HepG2 (cell line): ENCODE results near the gene STK32B. TPM values are rescaled to one million over a fixed set of nuclear protein-coding genes. Genes with fewer than 3 reads are reported as not detected.

ENCODE experiments used
- ATAC-seq: fragments of 200-7000 bp; cut with Tn5 transposase; 3 replicates; pipeline ENCODE4 v1.9.1; 2020; ENCODE audit warnings: mild to moderate bottlenecking, moderate library complexity
- BruUV-seq: library from RNA; stranded (reverse); fragments of 400-500 nt; replicated peaks from 2 replicates; lab custom pipeline; 2021; lab: Mats Ljungman, UMichigan
- CTCF ChIA-PET: fragments of 300-600 bp; formaldehyde crosslinking; extraction: SDS; loops from one replicate; lab custom pipeline; 2021; ENCODE audit warnings: low total read pairs, inconsistent platforms, low intra/inter-chr PET ratio; lab: Yijun Ruan, JAX
- POLR2A ChIA-PET: fragments of 350-600 bp; sonication (Branson Sonifier 250); formaldehyde crosslinking; loops from one replicate; lab custom pipeline; 2020; ENCODE audit warnings: antibody characterized with exemption, inconsistent platforms; lab: Yijun Ruan, JAX
- DNase-seq: peaks from one replicate; pipeline ENCODE4 v3.0.0-alpha.2; 2015; ENCODE audit warnings: low spot score
- FAIRE-seq: peaks from 3 replicates; lab custom pipeline; 2011; peaks lifted over from hg19 to GRCh38; lab: Jason Lieb, UNC
- H2AFZ ChIP-seq: one replicate; pipeline ENCODE4 v1.6.1; 2011; ENCODE audit warnings: low read length, inconsistent platforms
- H3K27ac ChIP-seq: fragments of 300-600 bp; 3 replicates; pipeline ENCODE4 v1.8.0; 2011; ENCODE audit warnings: mixed run types, mild to moderate bottlenecking, mixed read lengths, low read length, inconsistent platforms; ENCODE audit not compliant: insufficient read depth; ENCODE audit errors: extremely low read length
- H3K27me3 ChIP-seq, 2 experiments: fragments of 200-600 bp in 1 of 2; 2 replicates in 1 of 2; 3 replicates in 1 of 2; pipeline versions ENCODE4 v1.6.0 to v1.8.0; 2011; ENCODE audit warnings: low read length in 2 of 2, mild to moderate bottlenecking in 2 of 2, moderate library complexity in 2 of 2, inconsistent platforms in 1 of 2; ENCODE audit not compliant: insufficient read depth in 2 of 2, control insufficient read depth in 1 of 2
- H3K36me3 ChIP-seq, 2 experiments: fragments of 200-600 bp in 1 of 2; replicated peaks in 1 of 2; 2 replicates in 1 of 2; 3 replicates in 1 of 2; pipeline versions ENCODE4 v1.5.1 to v1.8.0; 2011; ENCODE audit warnings: low read length in 2 of 2, inconsistent platforms in 1 of 2; ENCODE audit not compliant: insufficient read depth in 2 of 2, control insufficient read depth in 1 of 2
- H3K4me1 ChIP-seq: 2 replicates; pipeline ENCODE4 v1.5.1; 2012; ENCODE audit warnings: low read length, inconsistent platforms; ENCODE audit not compliant: insufficient read depth
- H3K4me2 ChIP-seq: 2 replicates; pipeline ENCODE4 v1.6.0; 2011; ENCODE audit warnings: low read depth, low read length, inconsistent platforms
- H3K4me3 ChIP-seq, 3 experiments: fragments of 200-600 bp in 1 of 3; sonication (generic), shearing (Covaris generic) in 1 of 3; replicated peaks in 1 of 3; 2 replicates each; pipeline ENCODE4 v1.5.1; 2011 to 2016; ENCODE audit warnings: low read length in 3 of 3, inconsistent platforms in 2 of 3, low read depth in 2 of 3, mild to moderate bottlenecking in 2 of 3, control low read depth in 1 of 3, mixed read lengths in 1 of 3; ENCODE audit not compliant: insufficient read depth in 1 of 3
- H3K79me2 ChIP-seq: one replicate; pipeline ENCODE4 v1.6.1; 2011; ENCODE audit warnings: low read length, inconsistent platforms; ENCODE audit not compliant: insufficient read depth
- H3K9ac ChIP-seq: 2 replicates; pipeline ENCODE4 v1.6.0; 2011; ENCODE audit warnings: mild to moderate bottlenecking, low read depth, low read length, inconsistent platforms; ENCODE audit not compliant: insufficient read depth
- H3K9me3 ChIP-seq: 2 replicates; pipeline ENCODE4 v1.5.1; 2012; ENCODE audit warnings: mild to moderate bottlenecking, low read length
- H4K20me1 ChIP-seq: 2 replicates; pipeline ENCODE4 v1.6.0; 2011; ENCODE audit warnings: inconsistent platforms, mild to moderate bottlenecking, low read length, moderate library complexity; ENCODE audit not compliant: insufficient read depth
- CTCF ChIP-seq: sonication (generic); formaldehyde crosslinking; IDR thresholded peaks from 2 replicates; pipeline ENCODE4 v1.5.0; 2020; ENCODE audit warnings: mild to moderate bottlenecking, missing genetic modification reagents, moderate library complexity
- IRF2 ChIP-seq: IDR thresholded peaks from 2 replicates; pipeline ENCODE4 v1.6.1; 2018; ENCODE audit warnings: missing genetic modification reagents, missing compliant biosample characterization
- MXD3 ChIP-seq: IDR thresholded peaks from 2 replicates; pipeline ENCODE4 v1.6.1; 2016; ENCODE audit warnings: mild to moderate bottlenecking, missing biosample characterization, missing genetic modification reagents
- NFAT5 ChIP-seq: sonication (generic); formaldehyde crosslinking; IDR thresholded peaks from 2 replicates; pipeline ENCODE4 v1.4.0; 2020; ENCODE audit warnings: missing genetic modification reagents
- NFE2L1 ChIP-seq: sonication (generic); formaldehyde crosslinking; IDR thresholded peaks from 2 replicates; pipeline ENCODE4 v1.4.0; 2020; ENCODE audit warnings: missing genetic modification reagents, mild to moderate bottlenecking, borderline replicate concordance
- NR1H2 ChIP-seq: sonication (generic); formaldehyde crosslinking; IDR thresholded peaks from 2 replicates; pipeline ENCODE4 v1.8.1; 2022; ENCODE audit warnings: low read depth, missing genetic modification reagents, borderline replicate concordance
- PREB ChIP-seq: sonication (generic); formaldehyde crosslinking; IDR thresholded peaks from 2 replicates; pipeline ENCODE4 v1.4.0; 2020; ENCODE audit warnings: missing genetic modification reagents
- REPIN1 ChIP-seq: sonication (generic); formaldehyde crosslinking; IDR thresholded peaks from 2 replicates; pipeline ENCODE4 v1.8.0; 2022; ENCODE audit warnings: missing genetic modification reagents, low read depth, mild to moderate bottlenecking, borderline replicate concordance
- SMC3 ChIP-seq: IDR thresholded peaks from 2 replicates; pipeline ENCODE4 v1.6.1; 2011; ENCODE audit warnings: low read length, improper control_type of control experiment
- STAG1 ChIP-seq: sonication (generic); formaldehyde crosslinking; IDR thresholded peaks from 2 replicates; pipeline ENCODE4 v1.4.0; 2020; ENCODE audit warnings: missing genetic modification reagents
- U2AF2 ChIP-seq: fragments of 200-400 bp; formaldehyde crosslinking; IDR thresholded peaks from 2 replicates; pipeline ENCODE4 v1.6.1; 2017; ENCODE audit warnings: low read depth, mild to moderate bottlenecking, low read length
- XRCC5 ChIP-seq: fragments of 200-400 bp; formaldehyde crosslinking; optimal IDR thresholded peaks from 2 replicates; pipeline ENCODE3; 2017; ENCODE audit warnings: mild to moderate bottlenecking, low read length
- ZNF207 ChIP-seq: fragments of 450-650 bp; IDR thresholded peaks from 2 replicates; pipeline ENCODE4 v1.6.1; 2016; ENCODE audit warnings: antibody characterized with exemption, borderline replicate concordance
- ZNF563 ChIP-seq: sonication (generic); formaldehyde crosslinking; IDR thresholded peaks from 2 replicates; pipeline ENCODE4 v1.8.0; 2022; ENCODE audit warnings: mild to moderate bottlenecking, moderate library complexity, missing genetic modification reagents
- ZNF619 ChIP-seq: sonication (generic); formaldehyde crosslinking; IDR thresholded peaks from 2 replicates; pipeline ENCODE4 v1.4.0; 2020; ENCODE audit warnings: mild to moderate bottlenecking, missing genetic modification reagents
- ZNF724P ChIP-seq: sonication (generic); formaldehyde crosslinking; IDR thresholded peaks from 2 replicates; pipeline ENCODE4 v1.8.0; 2022; ENCODE audit warnings: missing genetic modification reagents, borderline replicate concordance
- ZSCAN30 ChIP-seq: sonication (generic); formaldehyde crosslinking; IDR thresholded peaks from 2 replicates; pipeline ENCODE4 v1.5.0; 2020; ENCODE audit warnings: mild to moderate bottlenecking, missing genetic modification reagents
- WGBS: methylation state at CpG from one replicate; pipeline ENCODE4 v1.1.6; 2017; ENCODE audit warnings: low lambda C conversion rate; 5-methylcytosine and 5-hydroxymethylcytosine counted together
- in situ Hi-C: cut with HindIII; loops from 2 replicates; pipeline ENCODE4 v1.10.0; 2017; ENCODE audit warnings: low pct_unique_long_range_greater_than_20kb; ENCODE audit not compliant: extremely low pct_ligation_motif_present
- intact Hi-C: fragments of 100-400 bp; cut with micrococcal nuclease; formaldehyde crosslinking; loops from one replicate; pipeline ENCODE4 v1.10.0; 2022; ENCODE audit not compliant: unreplicated experiment
- polyA plus RNA-seq, 8 experiments: library from polyadenylated mRNA; depleted of rRNA in 3 of 8; stranded (reverse) in 7 of 8; unstranded in 1 of 8; fragments of >200 nt; fragmentation: Illumina TruSeq in 4 of 8; extraction: Trizol in 4 of 8; gene quantifications; 2 replicates each; pipeline versions ENCODE4 v1.2.1 to v1.2.3, GENCODE V29; 2011 to 2016; ENCODE audit warnings: low read depth in 4 of 8, missing spikeins in 1 of 8, mixed read lengths in 1 of 8; ENCODE audit not compliant: insufficient read depth in 1 of 8
- total RNA-seq, 5 experiments: library from RNA; depleted of rRNA; stranded (reverse); fragments of >200 nt; fragmentation: Illumina TruSeq; extraction: Trizol; gene quantifications; 2 replicates each; pipeline ENCODE4 v1.2.3, GENCODE V29; 2016; ENCODE audit warnings: low read depth in 1 of 5

STK32B gene
- total and polyA plus RNA-seq, 2 of the 13 experiments (the other 11 are each of a cell fraction or from before 2014, with no cell fraction given), result not detected

- no peak overlapping the region for H2AFZ ChIP-seq
- H4K20me1 ChIP-seq, result no peaks in the 10 kb centered on the region; the same call in 1 of the 2 replicates
- H3K36me3 ChIP-seq, result no peaks in the 10 kb centered on the region
- FAIRE-seq, result peak; percentile 47
- 30% methylated on average over 7 of the region's 14 CpGs for WGBS
- peaks cover 4 to 28% of the 10 kb centered on the region in 2 experiments; a peak in 4 of 5 replicates for H3K27me3 ChIP-seq
- in situ Hi-C loops, result no loop called here
- H3K9me3 ChIP-seq, result no peaks in the 10 kb centered on the region
- H3K79me2 ChIP-seq, result no peaks in the 10 kb centered on the region
- BruUV-seq, result no TSS peak
- ChIA-PET CTCF (no interaction called here), POLR2A (no interaction called here)
- H3K9ac ChIP-seq, result no peak overlapping the region
- DNase-seq, result peak; percentile 13
- ATAC-seq, result peak; percentile 83
- no peak overlapping the region for H3K27ac ChIP-seq
- intact Hi-C loops, result no loop called here
- H3K4me2 ChIP-seq, result no peak overlapping the region
- H3K4me3 ChIP-seq, result no peak overlapping the region
- H3K4me1 ChIP-seq, result no peaks in the 10 kb centered on the region
- no peak for TF ChIP-seq ZNF619 (CRISPR knock-in tag)
- 0 out of 2 replicates have a peak, but pooled peaks have one; percentile 39 for TF ChIP-seq ZNF724P
- no peak for TF ChIP-seq ZNF563
- TF ChIP-seq NR1H2 (CRISPR knock-in tag), result no peak
- TF ChIP-seq MXD3 (CRISPR knock-in tag), result no peak
- peak; percentile 21 for TF ChIP-seq XRCC5
- peak; percentile 54; the same call in 1 of the 2 replicates for TF ChIP-seq SMC3
- no peak for TF ChIP-seq IRF2 (CRISPR knock-in tag)
- TF ChIP-seq ZSCAN30 (CRISPR knock-in tag), result no peak
- no peak for TF ChIP-seq PREB (CRISPR knock-in tag)
- peak; percentile 45 for TF ChIP-seq STAG1 (CRISPR knock-in tag)
- no peak for TF ChIP-seq REPIN1 (CRISPR knock-in tag)
- no peak for TF ChIP-seq NFAT5
- no peak for TF ChIP-seq U2AF2
- TF ChIP-seq NFE2L1 (CRISPR knock-in tag), result no peak
- TF ChIP-seq CTCF (CRISPR knock-in tag), result peak; percentile 73
- TF ChIP-seq ZNF207, result no peak
These were observed 409.0 kb downstream of the STK32B start for GRCh38 chr4:5460106-5460801.
